Colonic mucosa (tissue), 4 donors: Measurements from ENCODE around the gene PTTG1IP. TPM values are rescaled to one million over a fixed set of nuclear protein-coding genes. Genes with fewer than 3 reads are reported as not detected.

Experiments used
- DNase-seq: peaks from one replicate; pipeline ENCODE4 v3.0.0-alpha.2; 2020
- H3K27ac ChIP-seq: fragments of 200-600 bp; one replicate; pipeline ENCODE4 v1.8.0; 2021
- H3K27me3 ChIP-seq: fragments of 200-600 bp; one replicate; pipeline ENCODE4 v1.8.0; 2021
- H3K36me3 ChIP-seq: fragments of 200-600 bp; one replicate; pipeline ENCODE4 v1.8.0; 2021
- H3K4me1 ChIP-seq: fragments of 200-600 bp; one replicate; pipeline ENCODE4 v1.8.0; 2021; ENCODE audit warnings: mild to moderate bottlenecking
- H3K4me3 ChIP-seq: fragments of 200-600 bp; one replicate; pipeline ENCODE4 v1.8.0; 2021
- H3K9ac ChIP-seq, 2 donors: one replicate each; pipeline ENCODE4 v1.7.0; 2013; ENCODE audit warnings: control low read depth in 2 of 2, low read depth in 2 of 2, low read length in 2 of 2
- H3K9me3 ChIP-seq: fragments of 200-600 bp; one replicate; pipeline ENCODE4 v1.8.0; 2021
- intact Hi-C: fragments of 100-400 bp; cut with DNase I; formaldehyde crosslinking; loops from one replicate; pipeline ENCODE4 v1.14.1; 2022
- total RNA-seq, 2 donors: library from RNA; stranded (reverse); fragmentation: NEBNext Ultra II Directional in 1 of 2; extraction: Animal tissue kit (Norgen Biotek cat#: 25700) in 1 of 2; gene quantifications; one replicate each; pipeline ENCODE4 v1.2.1, GENCODE V29; 2021
- TF ChIP-seq, protein P1 (sequence below): fragments of 200-600 bp; IDR thresholded peaks from one replicate; pipeline ENCODE4 v1.8.0; 2022; ENCODE audit warnings: antibody characterized with exemption, mild to moderate bottlenecking
- donor health status: healthy.
- donor health status: DM: no; HTN: no; CAD: no.
- donor health status: DM: no; HTN: no; CAD: no.

The PTTG1IP gene
- total RNA-seq, 2 donors from 2014 or later, result 218 to 414 TPM

DNA sequence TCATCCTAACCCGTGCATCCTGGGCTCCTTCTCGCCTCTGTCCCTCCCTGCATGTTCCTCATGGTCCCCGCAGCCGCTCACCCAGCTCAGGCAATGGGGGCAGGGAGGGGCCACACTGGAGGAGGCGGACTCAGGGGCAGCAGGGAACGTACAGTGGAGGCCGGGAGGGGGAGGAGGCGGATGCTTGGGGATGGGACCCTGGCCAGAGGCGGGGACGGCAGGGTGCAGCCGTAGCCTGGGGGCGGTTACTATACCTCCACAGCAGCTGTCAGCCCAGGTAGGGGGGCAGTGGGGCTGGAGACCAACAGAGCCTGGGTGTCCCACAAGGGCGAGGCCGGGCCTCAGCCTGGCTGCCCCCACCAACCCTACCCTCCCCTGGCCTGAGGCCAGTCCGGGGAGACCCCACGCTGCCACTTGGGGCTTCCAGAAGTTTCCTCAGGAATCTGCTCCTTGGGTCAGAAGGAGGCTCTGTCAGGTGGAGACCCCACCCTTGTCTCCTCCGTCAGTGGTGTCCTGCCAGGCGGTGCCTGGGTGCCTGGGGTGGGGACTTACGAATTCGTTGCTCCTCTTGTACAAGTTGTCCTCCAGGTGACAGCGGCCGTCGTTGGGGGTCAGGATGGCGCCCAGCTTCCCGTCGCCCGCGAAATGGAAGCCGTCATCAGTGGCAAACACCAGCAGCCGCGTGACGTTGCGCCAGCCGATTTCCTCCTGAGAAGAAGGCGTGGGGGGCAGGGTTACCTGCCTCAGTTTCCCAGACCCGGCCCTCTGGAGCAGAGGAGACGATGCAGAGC, 26.5 kb upstream of the PTTG1IP start:
- H3K36me3 ChIP-seq, result no peaks in the 10 kb centered on the region
- H3K9me3 ChIP-seq, result no peaks in the 10 kb centered on the region
- H3K4me3 ChIP-seq, result no peak overlapping the region
- peaks cover 4% of the 10 kb centered on the region for H3K4me1 ChIP-seq
- no peaks in the 10 kb centered on the region for H3K27me3 ChIP-seq
- H3K27ac ChIP-seq, result no peak overlapping the region
- intact Hi-C loops, result no loop called here
- no peak for DNase-seq
- TF ChIP-seq, protein P1, sequence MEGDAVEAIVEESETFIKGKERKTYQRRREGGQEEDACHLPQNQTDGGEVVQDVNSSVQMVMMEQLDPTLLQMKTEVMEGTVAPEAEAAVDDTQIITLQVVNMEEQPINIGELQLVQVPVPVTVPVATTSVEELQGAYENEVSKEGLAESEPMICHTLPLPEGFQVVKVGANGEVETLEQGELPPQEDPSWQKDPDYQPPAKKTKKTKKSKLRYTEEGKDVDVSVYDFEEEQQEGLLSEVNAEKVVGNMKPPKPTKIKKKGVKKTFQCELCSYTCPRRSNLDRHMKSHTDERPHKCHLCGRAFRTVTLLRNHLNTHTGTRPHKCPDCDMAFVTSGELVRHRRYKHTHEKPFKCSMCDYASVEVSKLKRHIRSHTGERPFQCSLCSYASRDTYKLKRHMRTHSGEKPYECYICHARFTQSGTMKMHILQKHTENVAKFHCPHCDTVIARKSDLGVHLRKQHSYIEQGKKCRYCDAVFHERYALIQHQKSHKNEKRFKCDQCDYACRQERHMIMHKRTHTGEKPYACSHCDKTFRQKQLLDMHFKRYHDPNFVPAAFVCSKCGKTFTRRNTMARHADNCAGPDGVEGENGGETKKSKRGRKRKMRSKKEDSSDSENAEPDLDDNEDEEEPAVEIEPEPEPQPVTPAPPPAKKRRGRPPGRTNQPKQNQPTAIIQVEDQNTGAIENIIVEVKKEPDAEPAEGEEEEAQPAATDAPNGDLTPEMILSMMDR, result no peak
- H3K9ac ChIP-seq, result no peak overlapping the region

- TF ChIP-seq, protein P1, result no peak
- no peaks in the 10 kb centered on the region for H3K27me3 ChIP-seq
- no peak overlapping the region for H3K9ac ChIP-seq
- H3K9me3 ChIP-seq, result no peaks in the 10 kb centered on the region
- peaks cover 4% of the 10 kb centered on the region for H3K4me1 ChIP-seq
- intact Hi-C loops, result no loop called here
- no peak for DNase-seq
- H3K4me3 ChIP-seq, result no peak overlapping the region
- no peaks in the 10 kb centered on the region for H3K36me3 ChIP-seq
- no peak overlapping the region for H3K27ac ChIP-seq
Observed at GRCh38 chr21:44898851-44899767, 25.6 kb upstream of the PTTG1IP start.

- TF ChIP-seq, protein P1, result no peak
- Histone ChIP-seq H3K9ac (no peak overlapping the region), H3K9me3 (no peaks in the 10 kb centered on the region), H3K4me1 (peaks cover 4% of the 10 kb centered on the region), H3K27me3 (no peaks in the 10 kb centered on the region), H3K36me3 (no peaks in the 10 kb centered on the region), H3K4me3 (no peak overlapping the region), H3K27ac (no peak overlapping the region)
- no peak for DNase-seq
- intact Hi-C loops, result no loop called here
Observed at GRCh38 chr21:44898011-44898488, 24.6 kb upstream of the PTTG1IP start.

DNA sequence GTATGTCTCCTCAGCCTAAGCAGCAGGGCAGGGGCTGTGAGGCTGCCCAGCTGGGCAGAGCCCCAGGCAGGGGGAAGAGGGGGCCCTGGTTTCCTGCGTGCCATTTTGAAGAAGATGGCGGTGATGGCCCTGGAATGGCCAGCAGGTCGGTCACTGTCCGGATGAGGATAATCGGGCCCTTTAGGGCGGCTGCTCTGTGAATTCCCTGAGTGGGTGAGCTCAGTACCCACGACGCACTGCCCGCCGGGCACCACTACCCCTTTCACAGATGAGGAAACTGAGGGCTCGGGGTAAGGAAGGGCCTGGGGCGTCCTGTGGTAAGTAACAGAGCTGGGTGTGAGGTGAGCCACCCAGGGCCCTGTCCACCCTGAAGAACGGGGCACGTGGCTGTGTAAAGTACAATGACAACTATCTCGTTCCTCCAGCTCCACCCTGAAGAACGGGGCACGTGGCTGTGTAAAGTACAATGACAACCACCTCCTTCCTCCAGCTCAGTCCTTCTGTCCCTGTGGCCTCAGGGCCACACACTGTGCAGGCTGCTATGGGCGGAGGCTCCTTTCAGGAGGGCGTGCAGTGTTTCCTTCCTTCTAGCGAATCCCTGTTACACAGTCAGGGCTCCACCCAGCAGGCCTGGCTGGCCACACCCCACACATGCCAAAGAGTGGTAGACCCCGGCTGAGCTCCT, 24.0 kb upstream of the PTTG1IP start:
- Histone ChIP-seq H3K27ac (no peak overlapping the region), H3K36me3 (no peaks in the 10 kb centered on the region), H3K4me1 (peaks cover 4% of the 10 kb centered on the region), H3K4me3 (no peak overlapping the region), H3K9me3 (no peaks in the 10 kb centered on the region), H3K27me3 (no peaks in the 10 kb centered on the region), H3K9ac (no peak overlapping the region)
- TF ChIP-seq, protein P1, result no peak
- intact Hi-C loops, result no loop called here
- DNase-seq, result peak; percentile 79
